Smooth muscle cell (in vitro differentiated cells): ENCODE measurements around the gene DDB1. TPM values are rescaled to one million over a fixed set of nuclear protein-coding genes. Genes with fewer than 3 reads are reported as not detected.
A peak's percentile ranks its signal among the peaks of the same experiment; 100 is the strongest.

Source experiments
- DNase-seq: peaks from one replicate; lab custom pipeline; 2025; ENCODE audit not compliant: unreplicated experiment; lab: John Stamatoyannopoulos, UW
- H2AFZ ChIP-seq: fragments of 200-600 bp; sonication (generic); 2 replicates; pipeline ENCODE4 v1.6.0; 2016; ENCODE audit warnings: antibody characterized with exemption, low read depth, mild to moderate bottlenecking
- H3F3A ChIP-seq: fragments of 200-600 bp; sonication (generic); 2 replicates; pipeline ENCODE4 v1.6.0; 2017; ENCODE audit warnings: antibody characterized with exemption, low read depth
- H3K27ac ChIP-seq: fragments of 200-600 bp; sonication (generic); 2 replicates; pipeline ENCODE4 v1.5.1; 2016; ENCODE audit warnings: low read depth, mild to moderate bottlenecking
- H3K27me3 ChIP-seq: fragments of 200-600 bp; sonication (generic); 2 replicates; pipeline ENCODE4 v1.6.1; 2016; ENCODE audit warnings: low read depth, mild to moderate bottlenecking
- H3K36me3 ChIP-seq: fragments of 200-600 bp; sonication (generic); 2 replicates; pipeline ENCODE4 v1.5.1; 2016; ENCODE audit warnings: low read depth
- H3K4me1 ChIP-seq: fragments of 200-600 bp; sonication (generic); 2 replicates; pipeline ENCODE4 v1.5.1; 2016; ENCODE audit warnings: low read depth
- H3K4me2 ChIP-seq: fragments of 200-600 bp; sonication (generic); 2 replicates; pipeline ENCODE4 v1.6.0; 2016; ENCODE audit warnings: mild to moderate bottlenecking
- H3K4me3 ChIP-seq: fragments of 200-600 bp; sonication (generic); 2 replicates; pipeline ENCODE4 v1.5.1; 2016; ENCODE audit warnings: mild to moderate bottlenecking
- H3K79me2 ChIP-seq: fragments of 200-600 bp; sonication (generic); 2 replicates; pipeline ENCODE4 v1.6.0; 2016; ENCODE audit warnings: low read depth, mild to moderate bottlenecking
- H3K9ac ChIP-seq: fragments of 200-600 bp; sonication (generic); 2 replicates; pipeline ENCODE4 v1.6.0; 2016; ENCODE audit warnings: low read depth
- H3K9me3 ChIP-seq: fragments of 200-600 bp; sonication (generic); replicated peaks from 2 replicates; pipeline ENCODE4 v1.5.1; 2016; ENCODE audit warnings: low read depth
- H4K20me1 ChIP-seq: fragments of 200-600 bp; sonication (generic); 2 replicates; pipeline ENCODE4 v1.6.0; 2016; ENCODE audit warnings: low read depth
- CTCF ChIP-seq: fragments of 200-600 bp; sonication (generic); IDR thresholded peaks from 2 replicates; pipeline ENCODE4 v1.5.1; 2017; ENCODE audit warnings: borderline replicate concordance, mild to moderate bottlenecking, antibody characterized with exemption; ENCODE audit not compliant: insufficient read depth, poor library complexity, severe bottlenecking
- WGBS: methylation state at CpG from one replicate; pipeline ENCODE4 v1.1.7; 2016; ENCODE audit warnings: low lambda C conversion rate; 5-methylcytosine and 5-hydroxymethylcytosine counted together
- polyA plus RNA-seq: library from polyadenylated mRNA; unstranded; fragments of >200 nt; fragmentation: Nextera tagmentation; extraction: Ambion mirVana; gene quantifications from 2 replicates; pipeline ENCODE4 v1.2.1, GENCODE V29; 2016
- total RNA-seq: library from RNA; depleted of rRNA; stranded (reverse); fragments of >200 nt; gene quantifications from 2 replicates; pipeline ENCODE4 v1.2.3, GENCODE V29; 2014

Gene DDB1
- total and polyA plus RNA-seq, 2 experiments from 2014 or later, result 143 to 150 TPM

GRCh38 chr11:61305417-61305816 is 27.5 kb downstream of the DDB1 start:
- H3K27me3 ChIP-seq, result no peaks in the 10 kb centered on the region
- no peak overlapping the region for H3K4me3 ChIP-seq
- WGBS, result over 99% methylated on average over 7 of the region's 7 CpGs
- no peaks in the 10 kb centered on the region for H3F3A ChIP-seq
- no peaks in the 10 kb centered on the region for H3K9me3 ChIP-seq
- no peak overlapping the region for H2AFZ ChIP-seq
- H3K9ac ChIP-seq, result no peak overlapping the region
- no peaks in the 10 kb centered on the region for H3K4me1 ChIP-seq
- no peak for DNase-seq
- no peak for TF ChIP-seq CTCF
- peaks cover 24% of the 10 kb centered on the region for H3K36me3 ChIP-seq
- H3K4me2 ChIP-seq, result no peak overlapping the region
- no peak overlapping the region for H3K27ac ChIP-seq
- peaks cover 48% of the 10 kb centered on the region for H4K20me1 ChIP-seq
- H3K79me2 ChIP-seq, result no peaks in the 10 kb centered on the region

- Histone ChIP-seq H3K27me3 (no peaks in the 10 kb centered on the region), H3K36me3 (peaks cover 21% of the 10 kb centered on the region), H3K4me2 (no peak overlapping the region), H3K79me2 (no peaks in the 10 kb centered on the region), H4K20me1 (peaks cover 59% of the 10 kb centered on the region), H2AFZ (no peak overlapping the region), H3F3A (peaks cover 4% of the 10 kb centered on the region), H3K9me3 (no peaks in the 10 kb centered on the region), H3K4me1 (no peaks in the 10 kb centered on the region), H3K4me3 (no peak overlapping the region), H3K27ac (no peak overlapping the region), H3K9ac (no peak overlapping the region)
- TF ChIP-seq CTCF, result no peak
- 97% methylated on average over 9 of the region's 9 CpGs for WGBS
- no peak for DNase-seq
These were observed 29.2 kb downstream of the DDB1 start for GRCh38 chr11:61303725-61304124.

GRCh38 chr11:61302550-61302949 is 30.4 kb downstream of the DDB1 start:
- Histone ChIP-seq H3K27me3 (no peaks in the 10 kb centered on the region), H2AFZ (no peak overlapping the region), H3K9me3 (no peaks in the 10 kb centered on the region), H3K27ac (no peak overlapping the region), H3K9ac (no peak overlapping the region), H3K36me3 (peaks cover 17% of the 10 kb centered on the region), H4K20me1 (peaks cover 58% of the 10 kb centered on the region), H3K4me1 (no peaks in the 10 kb centered on the region), H3K4me3 (no peak overlapping the region), H3F3A (peaks cover 7% of the 10 kb centered on the region), H3K79me2 (no peaks in the 10 kb centered on the region), H3K4me2 (no peak overlapping the region)
- no peak for DNase-seq
- no peak for TF ChIP-seq CTCF
- 95% methylated on average over 13 of the region's 13 CpGs for WGBS

GRCh38 chr11:61298663-61299244 is 34.2 kb downstream of the DDB1 start:
- H3K27me3 ChIP-seq, result no peaks in the 10 kb centered on the region
- WGBS, result 89% methylated on average over 4 of the region's 4 CpGs
- H3F3A ChIP-seq, result peaks cover 21% of the 10 kb centered on the region
- no peak for TF ChIP-seq CTCF
- no peak overlapping the region for H3K4me3 ChIP-seq
- H3K4me1 ChIP-seq, result peaks cover 4% of the 10 kb centered on the region
- H4K20me1 ChIP-seq, result peaks cover 20% of the 10 kb centered on the region
- H3K27ac ChIP-seq, result peak overlapping the region; percentile 54
- H2AFZ ChIP-seq, result no peak overlapping the region
- H3K9ac ChIP-seq, result no peak overlapping the region
- peaks cover 17% of the 10 kb centered on the region for H3K36me3 ChIP-seq
- no peak for DNase-seq
- H3K79me2 ChIP-seq, result no peaks in the 10 kb centered on the region
- H3K4me2 ChIP-seq, result no peak overlapping the region
- no peaks in the 10 kb centered on the region for H3K9me3 ChIP-seq
